ENCODE data around the gene REXO5.

DNA sequence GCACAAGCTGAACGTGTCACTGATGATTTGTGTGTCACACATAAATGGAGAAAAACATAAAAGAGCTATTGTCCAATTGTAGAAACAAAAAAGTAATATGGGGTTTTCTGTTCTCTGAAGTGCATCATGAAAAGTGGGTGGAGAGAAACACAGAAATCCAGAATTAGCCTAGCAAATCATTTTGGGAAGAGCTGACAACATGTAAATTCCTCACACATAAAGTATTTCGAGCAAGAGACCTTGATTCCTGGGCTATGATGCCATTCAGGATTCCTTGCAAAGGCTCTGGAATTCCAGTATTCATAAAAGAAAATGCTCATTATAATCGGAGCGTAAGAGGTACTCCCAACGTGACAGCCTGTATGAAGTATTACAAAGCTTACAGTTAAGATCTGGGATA lies 92.7 kb downstream of the REXO5 start:
- TF ChIP-seq, protein P1, sequence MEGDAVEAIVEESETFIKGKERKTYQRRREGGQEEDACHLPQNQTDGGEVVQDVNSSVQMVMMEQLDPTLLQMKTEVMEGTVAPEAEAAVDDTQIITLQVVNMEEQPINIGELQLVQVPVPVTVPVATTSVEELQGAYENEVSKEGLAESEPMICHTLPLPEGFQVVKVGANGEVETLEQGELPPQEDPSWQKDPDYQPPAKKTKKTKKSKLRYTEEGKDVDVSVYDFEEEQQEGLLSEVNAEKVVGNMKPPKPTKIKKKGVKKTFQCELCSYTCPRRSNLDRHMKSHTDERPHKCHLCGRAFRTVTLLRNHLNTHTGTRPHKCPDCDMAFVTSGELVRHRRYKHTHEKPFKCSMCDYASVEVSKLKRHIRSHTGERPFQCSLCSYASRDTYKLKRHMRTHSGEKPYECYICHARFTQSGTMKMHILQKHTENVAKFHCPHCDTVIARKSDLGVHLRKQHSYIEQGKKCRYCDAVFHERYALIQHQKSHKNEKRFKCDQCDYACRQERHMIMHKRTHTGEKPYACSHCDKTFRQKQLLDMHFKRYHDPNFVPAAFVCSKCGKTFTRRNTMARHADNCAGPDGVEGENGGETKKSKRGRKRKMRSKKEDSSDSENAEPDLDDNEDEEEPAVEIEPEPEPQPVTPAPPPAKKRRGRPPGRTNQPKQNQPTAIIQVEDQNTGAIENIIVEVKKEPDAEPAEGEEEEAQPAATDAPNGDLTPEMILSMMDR (IDR thresholded peaks at IDR 0.05): no peak
- no peak for TF ChIP-seq POLR2A (IDR thresholded peaks at IDR 0.05)
- TF ChIP-seq POLR2AphosphoS5 (IDR thresholded peaks at IDR 0.05): no peak
- TF ChIP-seq EP300 (IDR thresholded peaks at IDR 0.05): no peak

All from upper lobe of left lung (tissue), 4 donors.